C4-2B (cell line): Measurements from ENCODE around the gene FUBP3.

Experiments
- CTCF ChIP-seq: fragments of 450-650 bp; conservative IDR thresholded peaks from 2 replicates; pipeline ENCODE4 v1.5.1; 2017; ENCODE audit warnings: mild to moderate bottlenecking
- ZFX ChIP-seq: fragments of 450-650 bp; IDR thresholded peaks from 2 replicates; pipeline ENCODE4 v1.6.1; 2017

GRCh38 chr9:130535818-130536521, 43.4 kb upstream of the FUBP3 start:
- no peak for TF ChIP-seq CTCF
- TF ChIP-seq ZFX = no peak
